GM19324 (cell line): ENCODE data around the gene DCST1.

Source experiments
- ATAC-seq: cut with Tn5 transposase; IDR thresholded peaks from one replicate; pipeline ENCODE4 v1.9.1; 2021; ENCODE audit warnings: mild to moderate bottlenecking, moderate library complexity; ENCODE audit not compliant: unreplicated experiment, low FRiP score

DCST1 gene

GRCh38 chr1:155000726-155001424, 32.7 kb upstream of the DCST1 start:
- peak; percentile 45 for ATAC-seq

DNA sequence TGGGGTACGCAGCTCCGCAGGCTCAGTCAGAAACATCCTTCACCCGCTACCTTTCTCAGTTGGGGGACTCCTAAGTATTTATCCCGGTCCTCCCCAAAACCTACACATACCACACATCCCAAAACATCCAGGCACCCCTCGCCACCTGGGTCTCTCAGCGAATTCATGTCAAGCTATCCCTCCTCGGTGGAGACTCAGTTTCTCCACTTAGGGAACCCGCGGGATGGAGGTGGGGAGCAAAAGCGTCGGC, 32.3 kb upstream of the DCST1 start:
- ATAC-seq, result peak; percentile 4

DNA sequence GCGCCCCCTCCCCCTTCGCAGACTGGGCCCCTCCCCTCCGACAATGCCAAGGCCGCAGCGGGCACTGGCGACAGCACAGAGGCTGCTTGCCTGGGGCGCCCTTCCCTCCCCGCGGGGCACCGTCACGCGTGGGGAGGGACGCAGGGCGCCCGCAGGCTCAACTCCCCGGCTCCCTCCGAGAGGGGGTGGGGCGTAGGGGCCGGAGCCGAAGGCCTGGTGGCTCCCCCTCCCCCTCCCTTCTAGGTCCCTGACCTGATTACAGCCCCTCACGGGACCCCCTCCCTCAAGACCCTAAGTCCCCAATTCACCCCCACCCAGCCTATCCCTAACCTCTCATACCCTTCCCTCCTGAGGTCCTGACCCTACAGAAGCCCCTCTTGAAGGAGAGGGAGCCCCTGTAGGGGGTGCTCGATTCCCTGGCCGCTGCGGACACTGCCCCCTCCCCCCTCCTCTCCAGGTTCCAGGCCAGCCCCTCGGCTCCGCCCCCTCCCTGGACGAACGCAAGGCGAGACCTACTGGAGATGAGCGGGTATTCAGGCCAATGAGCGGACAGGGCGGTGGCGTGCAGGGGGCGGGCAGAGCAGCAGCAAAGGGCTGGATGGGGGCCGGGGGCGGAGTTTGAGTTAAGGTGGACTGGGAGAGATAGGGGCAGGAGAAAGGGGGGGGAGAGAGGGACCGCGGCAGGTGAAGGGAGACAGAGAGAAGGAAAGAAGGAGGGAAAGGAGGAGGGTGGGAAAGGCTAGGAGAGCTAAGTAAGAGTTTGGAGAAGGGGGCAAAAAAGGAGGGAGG, 31.8 kb upstream of the DCST1 start:
- peak; percentile 65 for ATAC-seq

DNA sequence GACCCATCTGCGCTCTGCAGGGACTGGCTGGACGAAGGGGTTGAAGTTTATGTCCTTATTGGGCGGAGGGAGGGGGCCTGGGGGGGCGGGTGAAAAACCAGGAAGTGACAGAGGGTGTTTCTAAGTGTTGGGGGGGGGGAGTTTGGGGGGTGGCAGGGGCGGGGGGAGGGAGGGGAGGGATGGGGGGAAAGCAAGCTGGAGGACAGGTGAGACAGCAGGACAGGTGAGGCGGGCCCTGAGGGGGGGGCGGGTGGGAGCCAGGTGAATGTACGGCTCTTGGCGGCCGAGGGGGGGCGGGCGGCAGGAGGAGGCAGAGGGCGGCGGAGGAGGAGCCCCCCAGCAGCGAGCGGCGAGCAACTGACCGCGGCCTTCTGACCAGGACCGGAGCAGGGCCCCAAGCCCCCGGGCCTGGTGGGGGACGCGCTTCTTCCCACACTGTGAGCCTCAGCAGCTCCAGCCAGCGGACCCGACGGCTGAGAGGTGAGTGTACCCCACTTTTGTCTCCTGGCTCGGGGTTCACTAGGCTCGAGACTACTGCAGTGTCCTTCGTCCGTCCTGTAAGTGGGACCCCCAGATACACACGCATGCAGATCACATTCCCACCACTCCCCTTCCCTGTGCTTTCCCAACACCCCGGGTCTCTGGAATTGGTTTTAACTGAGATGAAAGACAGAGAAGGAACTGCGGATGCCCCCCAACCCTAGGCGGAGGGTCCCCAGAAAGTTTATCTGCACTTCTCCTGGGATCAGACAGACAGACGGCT, 31.0 kb upstream of the DCST1 start, which contains the start of gene ZBTB7B:
Gene ZBTB7B, plus strand, starts transcription at position 339 of the 763 bp plus-strand sequence. CDS start 11,859 bp downstream, outside the sequence.
- peak; percentile 1 for ATAC-seq

- no peak for ATAC-seq
Observed at GRCh38 chr1:155003227-155003765, 30.3 kb upstream of the DCST1 start.

GRCh38 chr1:155003766-155004351, 29.8 kb upstream of the DCST1 start:
- ATAC-seq, result no peak

- no peak for ATAC-seq
Observed at GRCh38 chr1:155004352-155005075, 29.1 kb upstream of the DCST1 start.

GRCh38 chr1:155005076-155006011, 28.3 kb upstream of the DCST1 start:
- ATAC-seq, result no peak

DNA sequence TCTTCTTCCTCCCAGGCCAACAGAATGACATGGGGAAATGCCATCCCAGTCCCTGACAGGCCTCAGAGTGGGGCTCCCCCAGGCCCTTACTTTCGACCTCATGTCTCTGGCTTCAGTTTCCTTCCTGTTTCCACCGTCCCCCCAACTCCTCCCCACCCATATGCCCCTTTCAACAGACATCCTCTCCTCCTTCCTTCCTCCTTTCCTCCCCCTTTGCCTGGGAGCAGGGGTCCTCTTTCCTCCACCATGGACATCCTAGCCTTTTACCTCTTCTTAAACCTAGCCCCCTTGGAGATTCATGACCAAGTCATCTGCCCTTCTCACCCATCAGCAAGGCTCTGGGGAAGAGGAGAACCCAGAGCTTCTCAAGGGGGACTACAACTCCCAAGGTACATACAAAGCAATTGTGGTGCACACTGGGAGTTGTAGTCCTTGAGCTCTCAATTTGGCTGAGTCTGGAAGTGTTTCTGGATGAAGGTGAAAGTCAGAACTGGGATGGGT, 27.0 kb upstream of the DCST1 start:
- ATAC-seq, result no peak

- no peak for ATAC-seq
Observed at GRCh38 chr1:155007251-155007828, 26.3 kb upstream of the DCST1 start.

- no peak for ATAC-seq
Observed at GRCh38 chr1:155008015-155008941, 25.3 kb upstream of the DCST1 start.

DNA sequence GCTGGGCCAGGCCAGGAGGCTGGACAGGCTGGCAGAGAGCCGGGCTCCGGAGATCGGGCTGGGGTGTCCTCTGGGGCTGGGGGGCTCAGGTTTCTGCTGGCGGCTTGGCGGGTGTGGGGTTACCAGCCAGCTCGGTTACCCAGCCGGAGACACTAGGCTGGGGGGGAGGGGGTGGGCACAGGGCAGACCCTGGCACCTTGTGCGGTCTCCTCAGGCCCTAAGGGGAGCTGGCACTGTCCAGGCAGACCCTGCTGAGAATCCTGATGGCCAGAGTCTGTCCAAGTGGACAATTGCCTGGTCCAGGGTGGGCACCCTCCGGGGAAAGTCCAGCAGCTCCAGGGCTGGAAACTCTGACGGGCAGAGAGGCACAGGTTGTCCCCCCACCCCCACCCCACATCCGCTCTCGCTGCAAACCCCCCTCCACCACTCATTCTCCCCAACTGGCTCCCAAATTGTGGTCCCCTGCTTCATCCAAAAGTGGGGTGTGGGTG, 24.4 kb upstream of the DCST1 start:
- no peak for ATAC-seq

DNA sequence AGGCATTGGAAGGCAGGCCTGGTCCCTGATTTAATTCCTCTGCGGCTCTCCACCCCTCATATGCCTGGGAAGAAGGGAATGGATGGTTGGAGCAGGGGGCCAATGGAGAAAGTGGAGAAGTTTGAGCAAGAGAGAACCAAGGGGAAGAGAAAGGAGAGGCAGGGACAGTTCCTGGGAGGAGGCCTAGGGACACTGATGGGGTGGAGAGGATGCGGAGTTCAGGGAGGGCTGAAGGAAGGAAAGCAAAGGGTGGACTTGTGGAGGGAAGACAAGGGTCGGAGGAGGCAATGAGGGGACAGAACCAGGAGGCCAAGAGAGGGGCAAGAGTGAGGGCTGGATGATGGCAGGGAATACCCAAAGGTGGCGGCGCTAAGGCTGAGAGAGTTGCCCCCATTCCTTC, 23.9 kb upstream of the DCST1 start:
- ATAC-seq, result no peak

GRCh38 chr1:155010211-155010918, 23.3 kb upstream of the DCST1 start:
- ATAC-seq, result no peak

- ATAC-seq, result no peak
Observed at GRCh38 chr1:155011004-155011416, 22.6 kb upstream of the DCST1 start.

DNA sequence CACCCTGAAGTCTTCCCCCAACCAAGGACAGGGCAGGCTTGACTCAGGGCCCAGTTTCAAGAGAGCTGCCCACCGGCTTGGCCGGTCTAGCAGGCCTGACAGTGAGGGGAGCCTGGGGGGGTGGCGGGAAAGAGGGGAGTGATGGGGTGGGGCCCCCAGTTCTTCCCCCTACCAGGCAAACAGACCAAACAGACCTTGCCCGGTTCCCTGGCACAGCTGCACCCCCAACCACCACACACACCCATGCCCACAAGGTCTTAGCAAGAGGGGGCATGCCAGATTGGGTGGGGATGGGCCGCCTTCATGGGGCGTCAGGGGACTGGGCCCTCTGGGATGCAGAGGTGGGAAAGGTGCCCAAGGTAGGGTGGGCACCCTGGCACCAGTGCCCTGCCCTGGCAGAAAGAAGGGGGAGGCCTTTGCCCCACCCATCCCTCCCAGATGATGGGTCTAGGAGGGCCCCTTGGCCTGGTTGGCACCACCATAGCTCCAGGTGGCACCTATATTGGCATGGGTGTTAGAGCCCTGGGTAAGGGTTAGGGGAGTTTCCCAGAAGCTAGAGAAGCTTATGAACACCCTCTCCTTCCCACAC, 22.1 kb upstream of the DCST1 start:
- ATAC-seq, result no peak
